ENCODE measurements around the gene TEK.
"Not testable (repeated sequence)": the region's sequence is repeated elsewhere in the genome, so short reads cannot be mapped to it uniquely, and the experiment has no call there.

Gene TEK

DNA sequence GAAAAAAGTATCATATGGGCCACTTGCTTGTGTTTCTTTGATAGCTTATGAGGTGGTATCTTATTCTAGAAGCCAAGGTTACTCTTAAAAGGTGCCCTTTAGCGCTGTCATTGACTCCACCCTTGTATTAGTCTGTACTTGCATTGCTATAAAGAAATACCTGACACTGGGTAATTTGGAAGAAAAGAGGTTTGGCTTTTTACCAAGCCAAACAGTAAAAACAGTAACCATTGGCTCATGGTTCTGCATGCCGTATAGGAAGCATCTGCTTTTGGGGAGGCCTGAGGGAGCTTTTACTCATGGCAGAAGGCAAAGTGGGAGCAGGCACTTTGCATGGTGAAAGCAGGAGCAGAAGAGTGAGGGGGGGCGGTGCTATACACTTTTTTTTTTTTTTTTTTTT is 87.4 kb downstream of the TEK start:
- DNase-seq = no peak
- in situ Hi-C loops (cut with HindIII; ENCODE audit: low pct_ligation_motif_present, low pct_unique_long_range_greater_than_20kb, low sequenced_read_pairs) = no loop called here

DNA sequence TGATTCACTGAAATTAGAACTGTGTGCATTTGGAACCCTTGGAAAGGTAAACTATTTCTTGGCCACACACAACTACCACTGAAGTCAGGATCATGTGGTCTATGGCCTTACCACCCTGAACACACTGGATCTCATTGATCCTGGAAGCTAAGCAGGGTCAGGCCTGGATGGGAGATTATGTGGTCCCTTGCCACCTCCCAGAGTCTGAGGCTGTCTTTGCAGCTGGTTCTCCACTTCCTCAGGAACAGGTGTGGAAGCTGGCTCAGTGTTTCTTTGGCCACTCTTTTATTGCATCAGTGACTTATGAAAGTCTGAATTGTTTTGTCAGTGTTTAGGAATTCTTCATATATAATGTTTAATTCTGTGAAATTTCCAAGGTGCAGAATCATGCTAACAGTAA is 89.2 kb downstream of the TEK start:
- in situ Hi-C loops (cut with HindIII; ENCODE audit: low pct_ligation_motif_present, low pct_unique_long_range_greater_than_20kb, low sequenced_read_pairs) = no loop called here
- no peak for DNase-seq

DNA sequence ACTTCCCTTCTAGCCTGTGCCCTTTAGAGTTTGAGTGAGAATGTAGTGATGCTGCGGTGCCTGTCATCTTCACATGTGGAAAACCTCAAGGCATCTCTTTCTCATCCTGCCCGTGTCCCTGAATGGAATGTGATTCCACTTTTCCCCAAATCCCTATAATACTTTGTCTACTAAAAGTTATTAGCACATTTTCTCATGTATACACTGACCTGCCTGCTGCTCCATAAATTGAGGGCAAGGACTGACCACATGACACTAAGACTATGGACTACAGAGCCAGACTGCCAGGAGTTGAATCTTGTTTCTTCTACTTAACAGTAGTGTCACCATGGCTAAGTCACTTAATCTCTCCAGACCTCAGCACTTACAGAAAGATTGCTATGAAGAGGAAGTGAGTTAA is 93.0 kb downstream of the TEK start:
- in situ Hi-C loops (cut with HindIII; ENCODE audit: low pct_ligation_motif_present, low pct_unique_long_range_greater_than_20kb, low sequenced_read_pairs) = no loop called here
- DNase-seq = no peak

DNA sequence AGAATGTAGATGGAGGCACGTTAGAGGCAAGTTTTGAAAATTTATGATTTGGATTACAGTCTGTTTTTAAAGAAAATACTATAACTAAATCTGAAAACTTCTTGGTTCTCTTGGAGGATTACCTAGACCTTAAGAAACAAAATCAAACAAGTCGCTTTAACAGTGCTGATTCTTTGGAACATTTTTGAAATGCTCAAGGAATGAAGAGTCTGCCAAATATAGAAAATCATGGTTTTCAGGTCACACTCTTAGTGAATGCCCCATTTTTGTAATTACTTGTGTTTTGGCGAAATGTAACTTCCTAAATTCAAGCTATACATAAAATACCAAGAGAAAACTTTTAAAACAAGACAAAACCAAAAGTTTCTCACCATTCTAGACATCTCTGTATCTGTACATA is 94.8 kb downstream of the TEK start:
- in situ Hi-C loops (cut with HindIII; ENCODE audit: low pct_ligation_motif_present, low pct_unique_long_range_greater_than_20kb, low sequenced_read_pairs) = no loop called here
- DNase-seq = no peak

DNA sequence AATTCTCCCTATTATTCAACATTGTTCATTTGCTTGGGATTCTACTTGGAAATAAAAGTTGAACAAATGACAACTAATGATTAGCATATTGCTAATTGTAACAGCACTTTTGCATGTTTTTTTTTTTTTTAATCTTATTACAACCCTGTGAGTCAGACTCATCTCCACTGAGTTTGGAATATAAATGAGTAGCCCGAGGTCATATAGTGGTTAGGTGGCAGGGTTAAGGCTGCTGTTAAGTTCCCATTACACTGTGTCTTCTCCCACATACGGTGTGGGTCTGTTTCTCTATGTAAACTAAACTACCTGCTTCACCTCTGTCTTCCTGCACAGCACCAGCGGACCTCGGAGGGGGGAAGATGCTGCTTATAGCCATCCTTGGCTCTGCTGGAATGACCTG is 95.6 kb downstream of the TEK start:
- in situ Hi-C loops (cut with HindIII; ENCODE audit: low pct_ligation_motif_present, low pct_unique_long_range_greater_than_20kb, low sequenced_read_pairs) = no loop called here
- DNase-seq = no peak

DNA sequence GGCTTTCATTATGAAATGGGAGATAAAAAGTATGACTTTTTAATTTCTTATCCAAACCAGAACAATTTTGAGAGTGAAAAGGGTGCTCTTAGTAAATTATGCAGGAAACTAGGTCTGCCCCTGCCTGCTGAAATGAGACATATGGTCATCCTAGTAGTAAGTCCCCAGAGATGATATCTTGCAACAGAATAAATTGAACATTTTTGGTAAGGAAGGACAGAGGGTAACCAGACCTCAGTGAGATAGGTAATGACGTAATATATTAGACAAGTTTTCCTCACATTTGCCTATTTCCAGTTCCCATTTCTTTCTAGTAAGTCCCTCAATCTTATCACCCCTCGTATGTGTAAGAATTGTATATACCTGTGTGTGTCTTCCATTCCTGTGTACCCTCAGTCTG is 96.2 kb downstream of the TEK start:
- in situ Hi-C loops (cut with HindIII; ENCODE audit: low pct_ligation_motif_present, low pct_unique_long_range_greater_than_20kb, low sequenced_read_pairs) = no loop called here

GRCh38 chr9:27206041-27206440 is 97.0 kb downstream of the TEK start:
- in situ Hi-C loops (cut with HindIII; ENCODE audit: low pct_ligation_motif_present, low pct_unique_long_range_greater_than_20kb, low sequenced_read_pairs) = no loop called here
- DNase-seq = no peak

More for the DNA sequence above, 96.2 kb downstream of the TEK start:
- no peak for DNase-seq

DNA sequence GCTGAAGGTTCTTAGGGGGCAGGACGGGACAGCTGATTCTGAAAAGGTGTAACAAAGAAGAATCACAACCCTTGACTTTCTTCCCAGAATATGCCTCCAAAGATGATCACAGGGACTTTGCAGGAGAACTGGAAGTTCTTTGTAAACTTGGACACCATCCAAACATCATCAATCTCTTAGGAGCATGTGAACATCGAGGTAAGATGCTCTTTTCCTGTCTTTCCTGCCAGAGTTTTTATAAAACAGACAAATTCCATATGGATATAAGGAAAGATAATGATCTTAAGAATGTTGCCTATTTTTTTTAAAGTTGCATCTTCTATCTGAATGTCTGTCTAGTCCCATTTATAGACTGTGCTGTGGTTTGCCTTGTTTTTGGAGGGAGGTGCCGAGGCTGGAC is 100.0 kb downstream of the TEK start:
- in situ Hi-C loops (cut with HindIII; ENCODE audit: low pct_ligation_motif_present, low pct_unique_long_range_greater_than_20kb, low sequenced_read_pairs) = no loop called here
- DNase-seq = no peak

- DNase-seq = no peak
- in situ Hi-C loops (cut with HindIII; ENCODE audit: low pct_ligation_motif_present, low pct_unique_long_range_greater_than_20kb, low sequenced_read_pairs) = no loop called here
These were observed 101.6 kb downstream of the TEK start for GRCh38 chr9:27210588-27210987.

GRCh38 chr9:27212191-27212590 is 103.2 kb downstream of the TEK start:
- in situ Hi-C loops (cut with HindIII; ENCODE audit: low pct_ligation_motif_present, low pct_unique_long_range_greater_than_20kb, low sequenced_read_pairs) = no loop called here
- no peak for DNase-seq

DNA sequence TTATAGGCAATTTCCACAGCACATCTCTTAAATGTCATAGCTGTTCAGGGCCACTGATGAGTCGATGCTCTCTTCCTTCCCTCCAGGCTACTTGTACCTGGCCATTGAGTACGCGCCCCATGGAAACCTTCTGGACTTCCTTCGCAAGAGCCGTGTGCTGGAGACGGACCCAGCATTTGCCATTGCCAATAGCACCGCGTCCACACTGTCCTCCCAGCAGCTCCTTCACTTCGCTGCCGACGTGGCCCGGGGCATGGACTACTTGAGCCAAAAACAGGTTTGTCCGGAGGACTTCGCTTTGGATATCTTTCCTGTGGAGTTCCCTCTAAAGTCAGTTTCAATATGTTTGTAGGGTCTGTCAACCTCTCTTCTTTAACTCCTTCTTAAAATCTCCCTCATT is 103.6 kb downstream of the TEK start:
- in situ Hi-C loops (cut with HindIII; ENCODE audit: low pct_ligation_motif_present, low pct_unique_long_range_greater_than_20kb, low sequenced_read_pairs) = no loop called here

DNA sequence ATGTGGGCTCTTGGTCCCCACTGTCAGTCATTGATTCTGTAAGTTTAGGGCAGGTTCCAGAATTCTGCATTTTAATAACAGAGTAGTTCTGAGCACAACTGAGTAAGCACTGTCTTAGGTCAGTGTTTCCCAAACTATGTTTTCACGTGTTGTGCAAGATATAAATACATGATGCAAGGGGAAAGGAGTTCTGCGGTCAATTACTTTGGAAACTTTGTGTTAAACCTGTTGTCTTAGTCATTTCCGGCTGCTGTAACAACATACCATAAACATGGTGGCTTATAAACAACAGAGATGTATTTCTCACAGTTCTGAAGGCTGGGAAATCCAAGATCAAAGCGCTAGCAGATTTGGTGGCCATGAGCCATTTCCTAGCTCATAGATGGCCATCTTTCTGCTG is 118.2 kb downstream of the TEK start:
- no peak for DNase-seq
- in situ Hi-C loops (cut with HindIII; ENCODE audit: low pct_ligation_motif_present, low pct_unique_long_range_greater_than_20kb, low sequenced_read_pairs) = no loop called here

More for the DNA sequence above, 103.6 kb downstream of the TEK start:
- DNase-seq = no peak

DNA sequence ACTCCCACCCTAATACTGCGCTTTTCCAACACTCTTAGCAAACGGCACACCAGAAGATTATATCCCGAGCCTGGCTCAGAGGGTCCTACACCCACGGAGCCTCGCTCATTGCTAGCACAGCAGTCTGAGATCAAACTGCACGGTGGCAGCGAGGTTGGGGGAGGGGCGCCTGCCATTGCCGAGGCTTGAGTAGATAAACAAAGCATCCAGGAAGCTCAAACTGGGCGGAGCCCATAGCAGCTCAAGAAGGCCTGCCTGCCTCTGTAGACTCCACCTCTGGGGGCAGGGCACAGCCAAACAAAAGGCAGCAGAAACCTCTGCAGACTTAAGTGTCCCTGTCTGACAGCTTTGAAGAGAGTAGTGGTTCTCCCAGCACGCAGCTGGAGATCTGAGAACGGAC is 130.6 kb downstream of the TEK start:
- in situ Hi-C loops (cut with HindIII; ENCODE audit: low pct_ligation_motif_present, low pct_unique_long_range_greater_than_20kb, low sequenced_read_pairs); DNase-seq: not testable (repeated sequence)

DNA sequence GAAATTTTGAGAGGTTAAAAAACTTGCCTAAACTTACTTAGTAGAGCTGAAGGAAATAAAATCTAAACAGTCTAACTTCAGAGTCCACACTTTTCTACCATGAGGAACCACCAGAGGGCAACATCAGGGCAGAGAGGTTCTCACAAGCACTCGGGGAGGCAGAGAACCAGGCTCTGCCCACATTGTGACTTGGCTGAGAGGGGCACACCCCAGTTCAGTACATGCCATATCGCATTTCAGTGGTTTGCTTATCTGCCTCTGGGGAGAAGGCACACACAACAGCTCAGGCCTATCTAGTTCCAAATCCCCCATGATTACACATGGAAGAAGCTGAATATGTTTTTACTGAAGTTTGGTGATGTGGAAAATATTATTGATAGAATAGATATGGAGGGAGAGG is 138.7 kb downstream of the TEK start:
- peak; percentile 42 for DNase-seq
- in situ Hi-C loops (cut with HindIII; ENCODE audit: low pct_ligation_motif_present, low pct_unique_long_range_greater_than_20kb, low sequenced_read_pairs) = no loop called here

DNA sequence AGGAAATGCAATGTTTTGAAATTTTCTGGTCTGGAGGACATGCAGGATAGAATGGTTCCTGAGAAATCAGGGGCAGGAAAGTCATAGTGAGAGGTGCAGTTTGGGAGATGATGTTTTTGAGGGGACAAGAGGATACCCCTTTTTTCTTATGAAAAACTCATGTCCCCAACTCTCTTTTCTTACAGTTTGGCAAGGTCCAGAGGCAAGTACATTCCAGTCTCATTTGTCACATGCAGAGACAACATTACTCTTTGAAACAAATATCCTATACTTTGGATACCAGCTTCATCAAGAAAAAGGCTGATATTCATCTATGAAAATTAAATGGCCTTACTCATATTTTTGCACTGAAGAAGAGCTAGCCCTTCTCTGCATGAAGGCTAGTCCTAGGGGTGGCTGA is 139.7 kb downstream of the TEK start:
- DNase-seq = no peak
- in situ Hi-C loops (cut with HindIII; ENCODE audit: low pct_ligation_motif_present, low pct_unique_long_range_greater_than_20kb, low sequenced_read_pairs) = no loop called here

GRCh38 chr9:27258662-27259061 is 149.6 kb downstream of the TEK start:
- in situ Hi-C loops (cut with HindIII; ENCODE audit: low pct_ligation_motif_present, low pct_unique_long_range_greater_than_20kb, low sequenced_read_pairs) = no loop called here

GRCh38 chr9:27260789-27261516 is 151.9 kb downstream of the TEK start:
- in situ Hi-C loops (cut with HindIII; ENCODE audit: low pct_ligation_motif_present, low pct_unique_long_range_greater_than_20kb, low sequenced_read_pairs) = no loop called here
- DNase-seq = no peak

More at GRCh38 chr9:27258662-27259061, 149.6 kb downstream of the TEK start:
- DNase-seq = no peak

DNA sequence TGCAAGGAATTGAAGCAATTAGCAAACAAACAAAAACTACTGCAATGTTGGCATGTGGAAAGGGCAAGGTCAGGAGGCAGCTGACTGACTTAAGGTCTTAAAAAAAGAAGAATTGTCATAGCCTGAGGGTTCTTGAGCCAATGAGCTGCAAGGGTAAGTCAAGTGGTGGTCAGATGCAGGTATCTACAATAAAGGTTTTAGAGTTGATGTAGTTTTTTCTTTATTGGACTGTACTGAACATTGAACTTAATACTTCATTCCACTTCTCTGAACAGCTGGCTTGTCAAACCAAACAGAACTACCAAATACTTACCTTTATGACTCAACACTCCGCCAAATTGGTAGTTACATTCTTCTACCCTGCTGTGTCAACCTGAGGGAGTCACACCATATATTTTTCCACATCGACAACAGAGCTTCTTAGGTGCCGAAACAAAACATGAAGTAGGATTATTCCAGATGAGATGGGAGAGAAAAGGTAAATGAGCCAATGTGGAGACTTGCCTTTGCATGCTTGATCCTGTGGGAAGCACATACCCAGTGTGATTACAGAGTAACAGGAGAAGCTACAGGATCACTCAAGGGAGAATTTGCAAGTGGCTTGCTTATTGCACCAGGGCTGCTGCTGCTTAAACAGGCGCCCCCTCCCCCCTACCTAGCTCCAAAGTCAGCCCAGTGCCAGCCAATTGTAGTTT is 152.6 kb downstream of the TEK start:
- no peak for DNase-seq
- in situ Hi-C loops (cut with HindIII; ENCODE audit: low pct_ligation_motif_present, low pct_unique_long_range_greater_than_20kb, low sequenced_read_pairs) = no loop called here

- in situ Hi-C loops (cut with HindIII; ENCODE audit: low pct_ligation_motif_present, low pct_unique_long_range_greater_than_20kb, low sequenced_read_pairs) = no loop called here
- DNase-seq = no peak
These were observed 163.1 kb downstream of the TEK start for GRCh38 chr9:27272103-27272502.

DNA sequence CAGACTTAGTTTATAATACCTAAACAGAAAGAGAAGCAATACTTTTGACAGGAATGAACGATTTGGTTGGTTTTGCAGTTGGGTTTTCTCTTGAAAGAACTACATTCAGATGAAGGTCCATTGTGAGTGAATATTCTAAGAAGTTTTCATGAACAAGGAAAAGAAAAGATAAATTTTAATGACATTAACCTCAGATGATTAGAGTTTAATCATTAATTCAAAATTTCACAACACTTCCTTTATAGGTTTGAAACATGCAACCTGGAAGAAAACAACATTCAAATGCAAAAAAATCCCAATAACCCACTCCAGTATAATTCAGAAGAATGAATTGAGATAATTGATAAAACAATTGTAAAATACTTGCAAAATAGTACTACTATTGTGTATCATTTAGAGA is 164.2 kb downstream of the TEK start:
- no peak for DNase-seq
- in situ Hi-C loops (cut with HindIII; ENCODE audit: low pct_ligation_motif_present, low pct_unique_long_range_greater_than_20kb, low sequenced_read_pairs) = no loop called here

Data from ACHN (cell line).